Measurements from ENCODE around the gene FOXN1. TPM values are rescaled to one million over a fixed set of nuclear protein-coding genes. Genes with fewer than 3 reads are reported as not detected.

FOXN1 gene
- total and polyA plus RNA-seq, 10 of the 15 experiments (the other 5 are each of a cell fraction or from before 2014, with no cell fraction given) = not detected

- no TSS peak for BruUV-seq (replicated peaks)
- peak overlapping the region; percentile 37; the same call in 1 of the 2 replicates for H3K9ac ChIP-seq (ENCODE audit: control insufficient read depth, insufficient read depth, low read length)
- DNase-seq (ENCODE audit: low read depth, low spot score) (peak; percentile 61), FAIRE-seq (peak; percentile 84), ATAC-seq (peak; percentile 97)
- POLR2A ChIA-PET = interaction anchor here (1.1 kb wide), 1 partner anchor 35 kb away, joined by 3 read pairs; no protein-coding TSS in a partner anchor
- peaks cover 46% of the 10 kb centered on the region for H3K4me1 ChIP-seq (ENCODE audit: control insufficient read depth, insufficient read depth, low read length)
- in situ Hi-C loops (cut with MboI) = no loop called here
- no peak overlapping the region for H3K4me3 ChIP-seq
- H4K20me1 ChIP-seq (ENCODE audit: control insufficient read depth, insufficient read depth) = 0 out of 2 replicates have a peak, but pooled peaks cover 3% of the 10 kb centered on the region
- SMC1A ChIA-PET (ENCODE audit: uncharacterized antibody, unreplicated experiment) = interaction anchor here (0.7 to 1.5 kb wide), 6 partner anchors 16 to 82 kb away, joined by 3 to 7 read pairs (median 4); no protein-coding TSS in a partner anchor
- intact Hi-C loops (cut with micrococcal nuclease; ENCODE audit: unreplicated experiment) = no loop called here
- CTCF ChIA-PET = interaction anchor here (1.1 kb wide), 1 partner anchor 52 kb away, joined by 4 read pairs; no protein-coding TSS in a partner anchor
- H3K9me3 ChIP-seq (replicated peaks; ENCODE audit: control insufficient read depth, insufficient read depth, low read length) = no peaks in the 10 kb centered on the region
- no peak overlapping the region for H2AFZ ChIP-seq (ENCODE audit: control insufficient read depth, low read depth, low read length)
- H3K4me2 ChIP-seq (ENCODE audit: control insufficient read depth, insufficient read depth) = peak overlapping the region; percentile 75
- TF ChIP-seq NR2C1 (IDR thresholded peaks at IDR 0.05) (no peak), IKZF2 (IDR thresholded peaks at IDR 0.05) (no peak), SMAD1 (IDR thresholded peaks at IDR 0.05; ENCODE audit: low read depth, partially characterized antibody) (no peak), ZZZ3 (IDR thresholded peaks at IDR 0.05; ENCODE audit: control insufficient read depth, insufficient read length, low read depth) (no peak), RCOR1 (conservative IDR thresholded peaks at IDR 0.05; ENCODE audit: low read depth, low read length) (no peak), SREBF2 (IDR thresholded peaks at IDR 0.05; ENCODE audit: low read length) (no peak), JUNB (IDR thresholded peaks at IDR 0.05) (peak; percentile 68), SKIL (IDR thresholded peaks at IDR 0.05; ENCODE audit: low read depth, poor library complexity, severe bottlenecking) (peak; percentile 38), IRF4 (IDR thresholded peaks at IDR 0.05; ENCODE audit: low read depth, low read length) (peak; percentile 50; the same call in 1 of the 2 replicates), RUNX3 (IDR thresholded peaks at IDR 0.05; ENCODE audit: low read length) (peak; percentile 22; the same call in 1 of the 2 replicates), WRNIP1 (IDR thresholded peaks at IDR 0.05; ENCODE audit: borderline replicate concordance, low read depth, low read length) (no peak), IKZF1 (conservative IDR thresholded peaks at IDR 0.05) (no peak), ATF7 (IDR thresholded peaks at IDR 0.05; ENCODE audit: low read depth) (0 out of 2 replicates have a peak, but pooled peaks have one; percentile 36), NFIC (IDR thresholded peaks at IDR 0.05; ENCODE audit: low read depth, low read length) (peak; percentile 55; the same call in 1 of the 2 replicates), BCL11A (IDR thresholded peaks at IDR 0.05; ENCODE audit: low read depth, low read length) (0 out of 2 replicates have a peak, but pooled peaks have one; percentile 18), MTA2 (IDR thresholded peaks at IDR 0.05; ENCODE audit: low read depth) (peak; percentile 61; the same call in 1 of the 2 replicates), USF2 (IDR thresholded peaks at IDR 0.05; ENCODE audit: borderline replicate concordance, low read depth, low read length) (no peak), FOXM1 (IDR thresholded peaks at IDR 0.05; ENCODE audit: low read depth, low read length) (no peak; the same call in 1 of the 2 replicates), CEBPB (IDR thresholded peaks at IDR 0.05; ENCODE audit: borderline replicate concordance in 1 of 2, low read depth in 2 of 2, low read length in 2 of 2) (0 out of 4 replicates have a peak, but pooled peaks of 1 of the 2 experiments have one; percentile 40), DPF2 (IDR thresholded peaks at IDR 0.05) (no peak), ETV6 (conservative IDR thresholded peaks at IDR 0.05 in 1 of 2, IDR thresholded peaks at IDR 0.05 in 1 of 2; ENCODE audit: borderline replicate concordance in 1 of 2, low read depth in 1 of 2) (peak in 1 of 2 experiments; percentile 59; a peak in 1 of 4 replicates), PAX5 (IDR thresholded peaks at IDR 0.05; ENCODE audit: borderline replicate concordance, low read depth, low read length) (no peak), SIX5 (IDR thresholded peaks at IDR 0.05; ENCODE audit: low read depth, low read length, severe bottlenecking) (no peak), MYB (IDR thresholded peaks at IDR 0.05; ENCODE audit: borderline replicate concordance, low read depth, low read length) (no peak)
- H3K27ac ChIP-seq (ENCODE audit: control insufficient read depth, insufficient read depth) = peak overlapping the region; percentile 58
- no peaks in the 10 kb centered on the region for H3K79me2 ChIP-seq (ENCODE audit: control insufficient read depth, insufficient read depth, low read length)
- RAD21 ChIA-PET (ENCODE audit: unreplicated experiment) = interaction anchor here (0.9 kb wide), 1 partner anchor 16 kb away, joined by 5 read pairs; no protein-coding TSS in a partner anchor
- no peaks in the 10 kb centered on the region for H3K36me3 ChIP-seq (ENCODE audit: control insufficient read depth in 2 of 2, insufficient read depth in 2 of 2, low read length in 1 of 2)
- H3K27me3 ChIP-seq (replicated peaks in 1 of 2; ENCODE audit: control insufficient read depth in 2 of 2, insufficient read depth in 2 of 2, low read length in 1 of 2) = no peaks in the 10 kb centered on the region
Observed at GRCh38 chr17:28468781-28469180, 37.4 kb upstream of the FOXN1 start.

Data from GM12878 (cell line).